Neural crest cell (in vitro differentiated cells): ENCODE results near the gene ATP9A. TPM values are rescaled to one million over a fixed set of nuclear protein-coding genes. Genes with fewer than 3 reads are reported as not detected.

Experiments used
- DNase-seq: peaks from one replicate; pipeline ENCODE4 v3.0.0; 2021; ENCODE audit warnings: low read depth, mixed read lengths, low spot score
- H3K27ac Mint-ChIP-seq: one replicate; pipeline ENCODE4 v1.8.0; 2021; ENCODE audit warnings: mild to moderate bottlenecking, mixed read lengths; ENCODE audit not compliant: unreplicated experiment
- H3K27me3 Mint-ChIP-seq: 2 replicates; pipeline ENCODE4 v1.8.0; 2021; ENCODE audit warnings: low read depth, mild to moderate bottlenecking, mixed read lengths
- H3K36me3 Mint-ChIP-seq: 2 replicates; pipeline ENCODE4 v1.8.0; 2021; ENCODE audit warnings: low read depth, mild to moderate bottlenecking, mixed read lengths
- H3K4me1 Mint-ChIP-seq: 2 replicates; pipeline ENCODE4 v1.8.0; 2021; ENCODE audit warnings: mixed read lengths
- H3K4me3 Mint-ChIP-seq: one replicate; pipeline ENCODE4 v1.8.0; 2021; ENCODE audit warnings: mild to moderate bottlenecking, mixed read lengths
- H3K9me3 Mint-ChIP-seq: 2 replicates; pipeline ENCODE4 v1.8.0; 2021; ENCODE audit warnings: mixed read lengths
- total RNA-seq: library from RNA; stranded (reverse); gene quantifications from 2 replicates; pipeline ENCODE4 v1.2.1, GENCODE V29; 2021
- TF ChIP-seq, protein P1 (sequence below): fragments of 200-600 bp; sonication (generic); conservative IDR thresholded peaks from 2 replicates; pipeline ENCODE4 v1.5.0; 2021; ENCODE audit warnings: antibody characterized with exemption, mild to moderate bottlenecking

ATP9A gene
- total RNA-seq, 1 donor from 2014 or later = 39.0 TPM

DNA sequence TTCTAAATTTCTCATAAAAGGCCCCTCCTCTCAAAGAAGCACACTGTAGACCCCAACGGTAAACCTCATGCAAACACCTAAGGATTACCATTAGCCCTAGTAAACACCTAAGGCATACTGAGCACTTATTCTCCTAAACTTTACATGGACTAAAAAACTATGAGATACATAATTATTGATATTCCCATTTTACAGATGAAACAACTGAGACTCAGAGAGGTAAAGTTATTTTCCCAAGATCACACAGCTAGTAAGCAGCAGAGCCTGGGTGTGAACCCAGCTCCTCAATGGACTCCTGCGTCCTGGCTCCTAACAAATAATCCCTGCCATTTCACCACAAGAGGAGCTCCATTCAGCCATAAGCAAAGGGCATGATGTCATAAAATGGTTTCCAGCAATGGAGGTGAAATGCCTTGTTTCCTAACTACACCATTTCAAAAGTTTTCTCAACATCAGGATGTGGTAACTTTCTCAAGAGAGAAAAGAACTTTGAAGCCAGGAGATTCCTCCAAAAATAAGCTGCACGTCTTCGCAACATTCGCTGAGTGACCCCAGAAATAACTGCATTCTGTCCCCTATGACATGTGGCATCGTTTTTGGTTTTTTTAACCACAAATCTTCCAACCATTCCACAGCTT lies 4.1 kb downstream of the ATP9A start:
- Mint-ChIP-seq H3K4me1 (peaks cover 31% of the 10 kb centered on the region), H3K27ac (no peak overlapping the region), H3K4me3 (peak overlapping the region; percentile 55), H3K36me3 (peaks cover 4% of the 10 kb centered on the region), H3K27me3 (peaks cover 5% of the 10 kb centered on the region), H3K9me3 (no peaks in the 10 kb centered on the region)
- DNase-seq = no peak
- TF ChIP-seq, protein P1, sequence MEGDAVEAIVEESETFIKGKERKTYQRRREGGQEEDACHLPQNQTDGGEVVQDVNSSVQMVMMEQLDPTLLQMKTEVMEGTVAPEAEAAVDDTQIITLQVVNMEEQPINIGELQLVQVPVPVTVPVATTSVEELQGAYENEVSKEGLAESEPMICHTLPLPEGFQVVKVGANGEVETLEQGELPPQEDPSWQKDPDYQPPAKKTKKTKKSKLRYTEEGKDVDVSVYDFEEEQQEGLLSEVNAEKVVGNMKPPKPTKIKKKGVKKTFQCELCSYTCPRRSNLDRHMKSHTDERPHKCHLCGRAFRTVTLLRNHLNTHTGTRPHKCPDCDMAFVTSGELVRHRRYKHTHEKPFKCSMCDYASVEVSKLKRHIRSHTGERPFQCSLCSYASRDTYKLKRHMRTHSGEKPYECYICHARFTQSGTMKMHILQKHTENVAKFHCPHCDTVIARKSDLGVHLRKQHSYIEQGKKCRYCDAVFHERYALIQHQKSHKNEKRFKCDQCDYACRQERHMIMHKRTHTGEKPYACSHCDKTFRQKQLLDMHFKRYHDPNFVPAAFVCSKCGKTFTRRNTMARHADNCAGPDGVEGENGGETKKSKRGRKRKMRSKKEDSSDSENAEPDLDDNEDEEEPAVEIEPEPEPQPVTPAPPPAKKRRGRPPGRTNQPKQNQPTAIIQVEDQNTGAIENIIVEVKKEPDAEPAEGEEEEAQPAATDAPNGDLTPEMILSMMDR = no peak

DNA sequence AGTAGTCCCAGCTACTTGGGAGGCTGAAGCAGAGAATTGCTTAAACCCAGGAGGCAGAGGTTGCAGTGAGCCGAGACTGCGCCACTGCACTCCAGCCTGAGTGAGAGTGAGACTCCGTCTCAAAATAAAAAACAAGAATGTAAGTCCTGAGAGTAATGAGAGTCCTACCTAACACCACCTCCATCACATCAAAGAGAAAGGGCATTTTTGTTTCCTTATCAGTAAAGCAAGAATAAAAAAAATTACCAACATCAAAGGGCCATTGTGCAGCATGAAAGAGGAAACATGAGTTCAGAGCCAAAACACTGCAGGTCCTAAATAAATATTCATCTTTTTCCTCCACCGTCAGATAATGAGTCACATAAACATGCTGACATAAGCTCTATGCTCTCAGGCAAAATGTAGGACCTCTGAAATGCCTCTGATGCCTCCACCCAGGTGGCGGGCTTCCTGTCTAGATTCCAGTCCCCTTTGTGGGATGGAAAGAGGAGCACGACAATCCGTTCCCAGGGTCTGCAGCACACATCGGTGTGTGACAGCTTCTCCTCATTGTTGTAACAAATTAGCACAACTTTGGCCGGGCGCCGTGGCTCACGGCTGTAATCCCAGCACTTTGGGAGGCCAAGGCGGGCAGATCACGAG lies 7.2 kb downstream of the ATP9A start:
- TF ChIP-seq, protein P1 = no peak
- no peak overlapping the region for H3K4me3 Mint-ChIP-seq
- peaks cover 4% of the 10 kb centered on the region for H3K36me3 Mint-ChIP-seq
- no peaks in the 10 kb centered on the region for H3K9me3 Mint-ChIP-seq
- H3K27me3 Mint-ChIP-seq = no peaks in the 10 kb centered on the region
- H3K27ac Mint-ChIP-seq = peak overlapping the region; percentile 29
- DNase-seq = no peak
- H3K4me1 Mint-ChIP-seq = peaks cover 28% of the 10 kb centered on the region

DNA sequence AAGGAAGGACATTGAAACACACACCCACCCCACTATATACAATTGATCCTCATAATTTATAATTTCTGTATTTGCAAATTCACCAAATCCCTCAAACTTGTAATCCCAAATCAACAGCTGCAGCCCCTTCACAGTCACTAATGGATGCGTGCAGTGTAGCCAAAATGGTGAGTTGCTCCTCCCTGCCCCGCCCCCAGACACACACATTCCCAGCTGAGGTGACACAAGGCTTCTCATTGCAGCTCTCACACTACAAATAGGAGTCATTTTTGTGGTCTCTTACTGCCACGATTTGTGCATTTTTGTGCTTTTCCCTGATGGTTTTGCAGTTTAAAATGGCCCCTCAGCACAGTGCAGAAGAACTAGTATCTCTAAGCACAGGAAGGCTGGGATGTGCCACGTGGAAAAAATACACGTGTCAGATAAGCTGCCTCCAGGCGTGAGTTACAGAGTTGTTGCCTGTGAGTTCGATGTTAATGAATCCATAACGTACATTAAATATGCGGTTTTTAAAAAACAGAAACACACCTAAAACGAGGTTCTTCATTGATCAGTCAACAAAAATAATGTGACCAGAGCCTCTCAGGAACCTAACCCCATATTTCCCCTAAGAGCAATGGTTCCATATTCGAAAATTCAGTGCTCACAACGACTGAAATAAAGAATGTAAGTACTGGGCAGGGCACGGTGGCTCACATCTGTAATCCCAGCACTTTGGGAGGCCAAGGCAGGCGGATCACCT lies 8.2 kb downstream of the ATP9A start:
- no peak for DNase-seq
- Mint-ChIP-seq H3K4me3 (no peak overlapping the region), H3K4me1 (peaks cover 28% of the 10 kb centered on the region), H3K27me3 (no peaks in the 10 kb centered on the region), H3K36me3 (peaks cover 4% of the 10 kb centered on the region), H3K27ac (no peak overlapping the region), H3K9me3 (no peaks in the 10 kb centered on the region)
- TF ChIP-seq, protein P1 = no peak

DNA sequence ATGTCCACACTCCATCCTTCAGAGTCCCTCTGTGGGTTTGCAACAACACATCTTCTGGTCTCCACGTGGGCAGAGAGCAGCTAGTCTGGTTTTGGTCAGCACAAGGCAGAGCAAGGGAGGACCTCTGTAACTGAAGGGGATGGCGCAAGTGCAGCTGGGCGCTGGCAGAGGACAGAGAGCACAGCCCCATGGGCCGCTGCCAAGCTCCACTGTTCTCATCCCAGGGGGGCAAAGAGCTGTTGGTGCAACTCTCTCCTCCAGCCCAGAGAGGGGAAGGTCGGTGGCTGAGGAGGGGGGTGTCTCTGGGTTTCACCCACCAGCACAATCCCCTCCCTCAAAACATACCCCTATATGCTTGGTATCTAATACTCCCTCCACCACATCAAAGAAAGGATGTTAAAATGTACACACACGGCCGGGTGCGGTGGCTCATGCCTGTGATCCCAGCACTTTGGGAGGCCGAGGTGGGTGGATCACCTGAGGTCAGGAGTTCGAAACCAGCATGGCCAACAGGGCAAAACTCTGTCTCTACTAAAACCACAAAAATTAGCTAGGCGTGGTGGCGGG lies 9.1 kb downstream of the ATP9A start:
- Mint-ChIP-seq H3K27ac (no peak overlapping the region), H3K4me1 (peaks cover 28% of the 10 kb centered on the region), H3K9me3 (no peaks in the 10 kb centered on the region), H3K27me3 (no peaks in the 10 kb centered on the region), H3K36me3 (peaks cover 4% of the 10 kb centered on the region), H3K4me3 (no peak overlapping the region)
- TF ChIP-seq, protein P1 = no peak
- DNase-seq = no peak

DNA sequence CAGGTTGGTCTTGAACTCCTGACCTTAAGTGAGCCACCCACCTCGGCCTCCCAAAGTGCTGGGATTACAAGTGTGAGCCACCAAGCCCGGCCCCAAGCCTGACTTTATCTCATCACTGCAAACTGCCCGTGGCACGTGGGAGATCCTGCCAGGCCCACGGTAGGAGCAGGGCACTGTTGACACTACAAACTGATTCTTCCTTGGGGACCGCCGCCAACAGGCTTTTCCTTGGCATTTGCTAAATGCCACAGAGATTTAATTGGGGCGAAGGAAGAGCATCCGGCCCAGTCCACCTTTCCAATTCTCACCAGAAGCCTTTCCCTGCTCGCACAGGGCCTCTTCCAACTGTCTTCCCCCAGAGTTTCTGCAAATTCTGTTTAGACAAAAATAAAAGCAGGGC lies 11.0 kb downstream of the ATP9A start:
- H3K4me3 Mint-ChIP-seq = no peak overlapping the region
- no peaks in the 10 kb centered on the region for H3K27me3 Mint-ChIP-seq
- peaks cover 24% of the 10 kb centered on the region for H3K4me1 Mint-ChIP-seq
- TF ChIP-seq, protein P1 = no peak
- H3K36me3 Mint-ChIP-seq = peaks cover 2% of the 10 kb centered on the region
- no peak overlapping the region for H3K27ac Mint-ChIP-seq
- no peak for DNase-seq
- H3K9me3 Mint-ChIP-seq = no peaks in the 10 kb centered on the region
